Peyer's patch (tissue), 4 donors: ENCODE results near the gene RCBTB2.

ENCODE experiments used
- CTCF ChIP-seq, 6 experiments: fragments of 450-650 bp in 4 of 6; fragments of 200-600 bp in 2 of 6; sonication (generic) in 1 of 6; IDR thresholded peaks; one replicate each; pipeline ENCODE4 v1.5.1; 2017 to 2019; ENCODE audit warnings: antibody characterized with exemption in 6 of 6, mild to moderate bottlenecking in 3 of 6, moderate library complexity in 1 of 6
- POLR2A ChIP-seq, 2 donors: fragments of 450-650 bp; IDR thresholded peaks; one replicate each; pipeline ENCODE4 v1.5.1; 2017; ENCODE audit warnings: antibody characterized with exemption in 2 of 2, mild to moderate bottlenecking in 2 of 2, moderate library complexity in 2 of 2

- TF ChIP-seq POLR2A (IDR thresholded peaks at IDR 0.05) (no peak), CTCF (IDR thresholded peaks at IDR 0.05) (no peak)
Observed at GRCh38 chr13:48568370-48569103, 35.7 kb upstream of the RCBTB2 start.
